HepG2 (cell line): ENCODE measurements around the gene NCLN. TPM values are rescaled to one million over a fixed set of nuclear protein-coding genes. Genes with fewer than 3 reads are reported as not detected.

Experiments used
- ARID2 ChIP-seq: sonication (generic); formaldehyde crosslinking; IDR thresholded peaks from 2 replicates; pipeline ENCODE4 v1.8.1; 2022; ENCODE audit warnings: mild to moderate bottlenecking, missing genetic modification reagents, borderline replicate concordance
- CHCHD3 ChIP-seq: sonication (generic); formaldehyde crosslinking; IDR thresholded peaks from 2 replicates; pipeline ENCODE4 v1.8.0; 2022; ENCODE audit warnings: mild to moderate bottlenecking, missing genetic modification reagents, moderate library complexity
- ETV5 ChIP-seq: IDR thresholded peaks from 2 replicates; pipeline ENCODE4 v1.6.1; 2018; ENCODE audit warnings: missing biosample characterization, missing genetic modification reagents, inconsistent platforms, borderline replicate concordance
- FOSL2 ChIP-seq: sonication (generic); formaldehyde crosslinking; IDR thresholded peaks from 2 replicates; pipeline ENCODE4 v1.4.0; 2020; ENCODE audit warnings: missing genetic modification reagents
- GABPB1 ChIP-seq: IDR thresholded peaks from 2 replicates; pipeline ENCODE4 v1.6.1; 2016; ENCODE audit warnings: mild to moderate bottlenecking, missing genetic modification reagents, moderate library complexity, missing compliant biosample characterization
- KDM1A ChIP-seq: IDR thresholded peaks from 2 replicates; pipeline ENCODE4 v1.6.1; 2016; ENCODE audit warnings: missing compliant biosample characterization
- NFYC ChIP-seq: IDR thresholded peaks from 2 replicates; pipeline ENCODE4 v1.6.1; 2016; ENCODE audit warnings: missing genetic modification reagents, missing compliant biosample characterization
- SCMH1 ChIP-seq: sonication (generic); formaldehyde crosslinking; IDR thresholded peaks from 2 replicates; pipeline ENCODE4 v1.9.0; 2021; ENCODE audit warnings: missing genetic modification reagents, mild to moderate bottlenecking, borderline replicate concordance
- STAT6 ChIP-seq: sonication (generic); formaldehyde crosslinking; IDR thresholded peaks from 2 replicates; pipeline ENCODE4 v1.4.0; 2020; ENCODE audit warnings: missing genetic modification reagents, mild to moderate bottlenecking, borderline replicate concordance
- ZBTB8A ChIP-seq: sonication (generic); formaldehyde crosslinking; IDR thresholded peaks from 2 replicates; pipeline ENCODE4 v1.4.0; 2020; ENCODE audit warnings: mild to moderate bottlenecking, low read depth, missing genetic modification reagents, borderline replicate concordance
- ZFP36L1 ChIP-seq: sonication (generic); formaldehyde crosslinking; IDR thresholded peaks from 2 replicates; pipeline ENCODE4 v1.8.0; 2022; ENCODE audit warnings: mild to moderate bottlenecking, missing genetic modification reagents, moderate library complexity
- ZMYM2 ChIP-seq: sonication (generic); formaldehyde crosslinking; IDR thresholded peaks from 2 replicates; pipeline ENCODE4 v1.8.0; 2022; ENCODE audit warnings: mild to moderate bottlenecking, missing genetic modification reagents
- ZNF296 ChIP-seq: sonication (generic); formaldehyde crosslinking; conservative IDR thresholded peaks from 2 replicates; pipeline ENCODE4 v1.5.0; 2020; ENCODE audit warnings: mild to moderate bottlenecking, missing genetic modification reagents
- polyA plus RNA-seq, 8 experiments: library from polyadenylated mRNA; depleted of rRNA in 3 of 8; stranded (reverse) in 7 of 8; unstranded in 1 of 8; fragments of >200 nt; fragmentation: Illumina TruSeq in 4 of 8; extraction: Trizol in 4 of 8; gene quantifications; 2 replicates each; pipeline versions ENCODE4 v1.2.1 to v1.2.3, GENCODE V29; 2011 to 2016; ENCODE audit warnings: low read depth in 4 of 8, missing spikeins in 1 of 8, mixed read lengths in 1 of 8; ENCODE audit not compliant: insufficient read depth in 1 of 8
- total RNA-seq, 5 experiments: library from RNA; depleted of rRNA; stranded (reverse); fragments of >200 nt; fragmentation: Illumina TruSeq; extraction: Trizol; gene quantifications; 2 replicates each; pipeline ENCODE4 v1.2.3, GENCODE V29; 2016; ENCODE audit warnings: low read depth in 1 of 5
- TF ChIP-seq, protein P1 (sequence below): sonication (generic); formaldehyde crosslinking; IDR thresholded peaks from 2 replicates; pipeline ENCODE4 v1.5.0; 2020; ENCODE audit warnings: mild to moderate bottlenecking, missing genetic modification reagents, borderline replicate concordance
- TF ChIP-seq, protein P2 (sequence below): sonication (generic); formaldehyde crosslinking; IDR thresholded peaks from 2 replicates; pipeline ENCODE4 v1.4.0; 2020; ENCODE audit warnings: missing genetic modification reagents, borderline replicate concordance

The NCLN gene
- total and polyA plus RNA-seq, 2 of the 13 experiments (the other 11 are each of a cell fraction or from before 2014, with no cell fraction given): 42.6 to 56.0 TPM

DNA sequence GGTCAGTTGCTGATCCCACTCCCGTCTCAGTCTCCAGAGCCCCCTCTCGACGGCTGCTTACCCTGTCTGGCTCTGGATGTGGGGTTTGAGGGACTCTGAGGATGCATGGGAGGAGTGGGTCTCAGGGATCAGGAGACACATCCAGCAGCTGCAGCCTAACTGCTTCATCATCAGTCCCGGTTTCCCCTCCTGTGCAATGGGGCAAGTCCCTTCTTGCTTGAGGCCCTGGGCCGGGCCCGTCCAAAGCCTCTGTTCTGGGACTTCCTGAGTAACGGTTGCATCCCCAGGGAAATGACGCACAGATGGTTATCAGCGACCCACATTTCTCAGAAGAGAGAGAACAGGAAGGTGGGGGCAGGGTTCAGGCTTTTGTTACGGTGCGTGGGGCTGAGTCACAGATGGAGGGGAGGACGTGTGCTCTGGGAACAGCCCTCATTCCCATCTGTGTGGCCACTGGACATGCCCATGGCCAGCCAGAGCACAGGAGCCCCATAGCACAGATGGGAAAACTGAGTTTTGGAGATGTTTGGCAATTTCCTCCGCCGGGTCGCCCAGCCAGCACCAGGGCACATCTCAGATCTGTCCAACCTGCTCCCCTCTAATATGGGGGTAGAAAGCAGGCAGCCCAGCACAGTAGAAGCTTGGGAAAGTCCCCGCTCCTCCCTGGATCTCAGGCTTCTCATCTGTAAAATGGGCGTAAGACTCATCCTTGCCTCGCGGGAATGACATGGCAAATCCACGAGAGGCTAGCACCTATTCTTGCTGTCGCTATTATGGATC lies 30.6 kb upstream of the NCLN start (continued):
- no peak for TF ChIP-seq ARID2 (CRISPR knock-in tag)
- no peak for TF ChIP-seq ZNF296 (CRISPR knock-in tag)
- peak; percentile 25; the same call in 1 of the 2 replicates for TF ChIP-seq ETV5 (CRISPR knock-in tag)
- TF ChIP-seq SCMH1 (CRISPR knock-in tag): no peak
- 0 out of 2 replicates have a peak, but pooled peaks have one; percentile 33 for TF ChIP-seq ZMYM2
- TF ChIP-seq, protein P1, sequence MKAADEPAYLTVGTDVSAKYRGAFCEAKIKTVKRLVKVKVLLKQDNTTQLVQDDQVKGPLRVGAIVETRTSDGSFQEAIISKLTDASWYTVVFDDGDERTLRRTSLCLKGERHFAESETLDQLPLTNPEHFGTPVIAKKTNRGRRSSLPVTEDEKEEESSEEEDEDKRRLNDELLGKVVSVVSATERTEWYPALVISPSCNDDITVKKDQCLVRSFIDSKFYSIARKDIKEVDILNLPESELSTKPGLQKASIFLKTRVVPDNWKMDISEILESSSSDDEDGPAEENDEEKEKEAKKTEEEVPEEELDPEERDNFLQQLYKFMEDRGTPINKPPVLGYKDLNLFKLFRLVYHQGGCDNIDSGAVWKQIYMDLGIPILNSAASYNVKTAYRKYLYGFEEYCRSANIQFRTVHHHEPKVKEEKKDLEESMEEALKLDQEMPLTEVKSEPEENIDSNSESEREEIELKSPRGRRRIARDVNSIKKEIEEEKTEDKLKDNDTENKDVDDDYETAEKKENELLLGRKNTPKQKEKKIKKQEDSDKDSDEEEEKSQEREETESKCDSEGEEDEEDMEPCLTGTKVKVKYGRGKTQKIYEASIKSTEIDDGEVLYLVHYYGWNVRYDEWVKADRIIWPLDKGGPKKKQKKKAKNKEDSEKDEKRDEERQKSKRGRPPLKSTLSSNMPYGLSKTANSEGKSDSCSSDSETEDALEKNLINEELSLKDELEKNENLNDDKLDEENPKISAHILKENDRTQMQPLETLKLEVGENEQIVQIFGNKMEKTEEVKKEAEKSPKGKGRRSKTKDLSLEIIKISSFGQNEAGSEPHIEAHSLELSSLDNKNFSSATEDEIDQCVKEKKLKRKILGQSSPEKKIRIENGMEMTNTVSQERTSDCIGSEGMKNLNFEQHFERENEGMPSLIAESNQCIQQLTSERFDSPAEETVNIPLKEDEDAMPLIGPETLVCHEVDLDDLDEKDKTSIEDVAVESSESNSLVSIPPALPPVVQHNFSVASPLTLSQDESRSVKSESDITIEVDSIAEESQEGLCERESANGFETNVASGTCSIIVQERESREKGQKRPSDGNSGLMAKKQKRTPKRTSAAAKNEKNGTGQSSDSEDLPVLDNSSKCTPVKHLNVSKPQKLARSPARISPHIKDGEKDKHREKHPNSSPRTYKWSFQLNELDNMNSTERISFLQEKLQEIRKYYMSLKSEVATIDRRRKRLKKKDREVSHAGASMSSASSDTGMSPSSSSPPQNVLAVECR: no peak
- TF ChIP-seq ZBTB8A (CRISPR knock-in tag): no peak
- TF ChIP-seq CHCHD3 (CRISPR knock-in tag): no peak
- TF ChIP-seq KDM1A (CRISPR knock-in tag): peak; percentile 67; the same call in 1 of the 2 replicates
- TF ChIP-seq ZFP36L1 (CRISPR knock-in tag): no peak
- no peak for TF ChIP-seq STAT6
- TF ChIP-seq, protein P2, sequence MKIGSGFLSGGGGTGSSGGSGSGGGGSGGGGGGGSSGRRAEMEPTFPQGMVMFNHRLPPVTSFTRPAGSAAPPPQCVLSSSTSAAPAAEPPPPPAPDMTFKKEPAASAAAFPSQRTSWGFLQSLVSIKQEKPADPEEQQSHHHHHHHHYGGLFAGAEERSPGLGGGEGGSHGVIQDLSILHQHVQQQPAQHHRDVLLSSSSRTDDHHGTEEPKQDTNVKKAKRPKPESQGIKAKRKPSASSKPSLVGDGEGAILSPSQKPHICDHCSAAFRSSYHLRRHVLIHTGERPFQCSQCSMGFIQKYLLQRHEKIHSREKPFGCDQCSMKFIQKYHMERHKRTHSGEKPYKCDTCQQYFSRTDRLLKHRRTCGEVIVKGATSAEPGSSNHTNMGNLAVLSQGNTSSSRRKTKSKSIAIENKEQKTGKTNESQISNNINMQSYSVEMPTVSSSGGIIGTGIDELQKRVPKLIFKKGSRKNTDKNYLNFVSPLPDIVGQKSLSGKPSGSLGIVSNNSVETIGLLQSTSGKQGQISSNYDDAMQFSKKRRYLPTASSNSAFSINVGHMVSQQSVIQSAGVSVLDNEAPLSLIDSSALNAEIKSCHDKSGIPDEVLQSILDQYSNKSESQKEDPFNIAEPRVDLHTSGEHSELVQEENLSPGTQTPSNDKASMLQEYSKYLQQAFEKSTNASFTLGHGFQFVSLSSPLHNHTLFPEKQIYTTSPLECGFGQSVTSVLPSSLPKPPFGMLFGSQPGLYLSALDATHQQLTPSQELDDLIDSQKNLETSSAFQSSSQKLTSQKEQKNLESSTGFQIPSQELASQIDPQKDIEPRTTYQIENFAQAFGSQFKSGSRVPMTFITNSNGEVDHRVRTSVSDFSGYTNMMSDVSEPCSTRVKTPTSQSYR (CRISPR knock-in tag): 0 out of 2 replicates have a peak, but pooled peaks have one; percentile 14
- peak; percentile 64 for TF ChIP-seq FOSL2
- TF ChIP-seq NFYC (CRISPR knock-in tag): no peak
- 0 out of 2 replicates have a peak, but pooled peaks have one; percentile 13 for TF ChIP-seq GABPB1 (CRISPR knock-in tag)
